ENCODE data around the gene PPM1B. TPM values are rescaled to one million over a fixed set of nuclear protein-coding genes. Genes with fewer than 3 reads are reported as not detected.

PPM1B gene
- total and polyA plus RNA-seq, 2 donors, result 36.3 to 55.4 TPM

- no peaks in the 10 kb centered on the region for H3K27me3 ChIP-seq (ENCODE audit: control insufficient read depth in 2 of 2, insufficient read depth in 1 of 2, low read length in 1 of 2)
- no peaks in the 10 kb centered on the region for H3K36me3 ChIP-seq (ENCODE audit: control insufficient read depth in 2 of 2, insufficient read depth in 2 of 2, low read length in 1 of 2)
- H3K4me1 ChIP-seq (ENCODE audit: control insufficient read depth in 2 of 2, insufficient read depth in 2 of 2, low read length in 2 of 2), result no peaks in the 10 kb centered on the region
- no peak for DNase-seq (ENCODE audit: low read depth in 6 of 9, low spot score in 9 of 9)
- peaks cover 0 to 5% of the 10 kb centered on the region in 2 donors for H3K9me3 ChIP-seq (ENCODE audit: control insufficient read depth in 2 of 2, insufficient read depth in 1 of 2, low read length in 1 of 2)
- WGBS, result 96% methylated on average over 7 of the region's 7 CpGs
- H3K4me3 ChIP-seq (ENCODE audit: low read length in 2 of 2), result no peak overlapping the region
- no peak overlapping the region for H3K27ac ChIP-seq (ENCODE audit: low read depth in 1 of 2, low read length in 1 of 2)
These were observed 99.3 kb downstream of the PPM1B start for GRCh38 chr2:44267796-44268648.

- DNase-seq (ENCODE audit: low read depth in 6 of 9, low spot score in 9 of 9), result no peak
- Histone ChIP-seq H3K27me3 (ENCODE audit: control insufficient read depth in 2 of 2, insufficient read depth in 1 of 2, low read length in 1 of 2) (no peaks in the 10 kb centered on the region), H3K4me1 (ENCODE audit: control insufficient read depth in 2 of 2, insufficient read depth in 2 of 2, low read length in 2 of 2) (no peaks in the 10 kb centered on the region), H3K27ac (ENCODE audit: low read depth in 1 of 2, low read length in 1 of 2) (no peak overlapping the region), H3K4me3 (ENCODE audit: low read length in 2 of 2) (no peak overlapping the region), H3K36me3 (ENCODE audit: control insufficient read depth in 2 of 2, insufficient read depth in 2 of 2, low read length in 1 of 2) (no peaks in the 10 kb centered on the region), H3K9me3 (ENCODE audit: control insufficient read depth in 2 of 2, insufficient read depth in 1 of 2, low read length in 1 of 2) (peaks cover 0 to 5% of the 10 kb centered on the region in 2 donors)
- 96% methylated on average over 1 of the region's 1 CpG for WGBS
These were observed 101.2 kb downstream of the PPM1B start for GRCh38 chr2:44269831-44270230.

- WGBS, result 97% methylated on average over 7 of the region's 7 CpGs
- H3K9me3 ChIP-seq (ENCODE audit: control insufficient read depth in 2 of 2, insufficient read depth in 1 of 2, low read length in 1 of 2), result peaks cover 0 to 5% of the 10 kb centered on the region in 2 donors
These were observed 102.6 kb downstream of the PPM1B start for GRCh38 chr2:44271296-44271695.

GRCh38 chr2:44273076-44273475 lies 104.4 kb downstream of the PPM1B start:
- H3K27ac ChIP-seq (ENCODE audit: low read depth in 1 of 2, low read length in 1 of 2), result no peak overlapping the region
- WGBS, result 85% methylated on average over 3 of the region's 3 CpGs

More at GRCh38 chr2:44271296-44271695, 102.6 kb downstream of the PPM1B start:
- Histone ChIP-seq H3K36me3 (ENCODE audit: control insufficient read depth in 2 of 2, insufficient read depth in 2 of 2, low read length in 1 of 2) (no peaks in the 10 kb centered on the region), H3K27me3 (ENCODE audit: control insufficient read depth in 2 of 2, insufficient read depth in 1 of 2, low read length in 1 of 2) (no peaks in the 10 kb centered on the region), H3K27ac (ENCODE audit: low read depth in 1 of 2, low read length in 1 of 2) (no peak overlapping the region), H3K4me1 (ENCODE audit: control insufficient read depth in 2 of 2, insufficient read depth in 2 of 2, low read length in 2 of 2) (no peaks in the 10 kb centered on the region), H3K4me3 (ENCODE audit: low read length in 2 of 2) (no peak overlapping the region)
- DNase-seq (ENCODE audit: low read depth in 6 of 9, low spot score in 9 of 9), result no peak

GRCh38 chr2:44273596-44273995 lies 104.9 kb downstream of the PPM1B start:
- Histone ChIP-seq H3K27ac (ENCODE audit: low read depth in 1 of 2, low read length in 1 of 2) (no peak overlapping the region), H3K36me3 (ENCODE audit: control insufficient read depth in 2 of 2, insufficient read depth in 2 of 2, low read length in 1 of 2) (no peaks in the 10 kb centered on the region), H3K4me3 (ENCODE audit: low read length in 2 of 2) (no peak overlapping the region), H3K27me3 (ENCODE audit: control insufficient read depth in 2 of 2, insufficient read depth in 1 of 2, low read length in 1 of 2) (no peaks in the 10 kb centered on the region), H3K4me1 (ENCODE audit: control insufficient read depth in 2 of 2, insufficient read depth in 2 of 2, low read length in 2 of 2) (no peaks in the 10 kb centered on the region), H3K9me3 (ENCODE audit: control insufficient read depth in 2 of 2, insufficient read depth in 1 of 2, low read length in 1 of 2) (peaks cover 0 to 5% of the 10 kb centered on the region in 2 donors)
- no peak for DNase-seq (ENCODE audit: low read depth in 6 of 9, low spot score in 9 of 9)
- WGBS, result 89% methylated on average over 2 of the region's 2 CpGs

More at GRCh38 chr2:44273076-44273475, 104.4 kb downstream of the PPM1B start:
- DNase-seq (ENCODE audit: low read depth in 6 of 9, low spot score in 9 of 9), result no peak
- Histone ChIP-seq H3K4me3 (ENCODE audit: low read length in 2 of 2) (no peak overlapping the region), H3K4me1 (ENCODE audit: control insufficient read depth in 2 of 2, insufficient read depth in 2 of 2, low read length in 2 of 2) (no peaks in the 10 kb centered on the region), H3K9me3 (ENCODE audit: control insufficient read depth in 2 of 2, insufficient read depth in 1 of 2, low read length in 1 of 2) (peaks cover 0 to 5% of the 10 kb centered on the region in 2 donors), H3K36me3 (ENCODE audit: control insufficient read depth in 2 of 2, insufficient read depth in 2 of 2, low read length in 1 of 2) (no peaks in the 10 kb centered on the region), H3K27me3 (ENCODE audit: control insufficient read depth in 2 of 2, insufficient read depth in 1 of 2, low read length in 1 of 2) (no peaks in the 10 kb centered on the region)

- H3K9me3 ChIP-seq (ENCODE audit: control insufficient read depth in 2 of 2, insufficient read depth in 1 of 2, low read length in 1 of 2), result no peaks in the 10 kb centered on the region
- H3K36me3 ChIP-seq (ENCODE audit: control insufficient read depth in 2 of 2, insufficient read depth in 2 of 2, low read length in 1 of 2), result no peaks in the 10 kb centered on the region
- no peak overlapping the region for H3K4me3 ChIP-seq (ENCODE audit: low read length in 2 of 2)
- no peak overlapping the region for H3K27ac ChIP-seq (ENCODE audit: low read depth in 1 of 2, low read length in 1 of 2)
- DNase-seq (ENCODE audit: low read depth in 6 of 9, low spot score in 9 of 9), result no peak
- no peaks in the 10 kb centered on the region for H3K4me1 ChIP-seq (ENCODE audit: control insufficient read depth in 2 of 2, insufficient read depth in 2 of 2, low read length in 2 of 2)
- 87% methylated on average over 2 of the region's 2 CpGs for WGBS
- H3K27me3 ChIP-seq (ENCODE audit: control insufficient read depth in 2 of 2, insufficient read depth in 1 of 2, low read length in 1 of 2), result no peaks in the 10 kb centered on the region
These were observed 107.2 kb downstream of the PPM1B start for GRCh38 chr2:44275927-44276303.

GRCh38 chr2:44277541-44277940 lies 108.9 kb downstream of the PPM1B start:
- WGBS, result 88% methylated on average over 1 of the region's 1 CpG
- H3K4me3 ChIP-seq (ENCODE audit: low read length in 2 of 2), result no peak overlapping the region
- no peaks in the 10 kb centered on the region for H3K4me1 ChIP-seq (ENCODE audit: control insufficient read depth in 2 of 2, insufficient read depth in 2 of 2, low read length in 2 of 2)
- no peak overlapping the region for H3K27ac ChIP-seq (ENCODE audit: low read depth in 1 of 2, low read length in 1 of 2)
- no peak for DNase-seq (ENCODE audit: low read depth in 6 of 9, low spot score in 9 of 9)
- H3K9me3 ChIP-seq (ENCODE audit: control insufficient read depth in 2 of 2, insufficient read depth in 1 of 2, low read length in 1 of 2), result no peaks in the 10 kb centered on the region
- no peaks in the 10 kb centered on the region for H3K36me3 ChIP-seq (ENCODE audit: control insufficient read depth in 2 of 2, insufficient read depth in 2 of 2, low read length in 1 of 2)
- no peaks in the 10 kb centered on the region for H3K27me3 ChIP-seq (ENCODE audit: control insufficient read depth in 2 of 2, insufficient read depth in 1 of 2, low read length in 1 of 2)

GRCh38 chr2:44280869-44281268 lies 112.2 kb downstream of the PPM1B start:
- H3K9me3 ChIP-seq (ENCODE audit: control insufficient read depth in 2 of 2, insufficient read depth in 1 of 2, low read length in 1 of 2), result no peaks in the 10 kb centered on the region
- no peaks in the 10 kb centered on the region for H3K36me3 ChIP-seq (ENCODE audit: control insufficient read depth in 2 of 2, insufficient read depth in 2 of 2, low read length in 1 of 2)
- no peak overlapping the region for H3K27ac ChIP-seq (ENCODE audit: low read depth in 1 of 2, low read length in 1 of 2)
- H3K4me3 ChIP-seq (ENCODE audit: low read length in 2 of 2), result no peak overlapping the region
- no peak for DNase-seq (ENCODE audit: low read depth in 6 of 9, low spot score in 9 of 9)
- no peaks in the 10 kb centered on the region for H3K27me3 ChIP-seq (ENCODE audit: control insufficient read depth in 2 of 2, insufficient read depth in 1 of 2, low read length in 1 of 2)
- no peaks in the 10 kb centered on the region for H3K4me1 ChIP-seq (ENCODE audit: control insufficient read depth in 2 of 2, insufficient read depth in 2 of 2, low read length in 2 of 2)
- WGBS, result 89% methylated on average over 1 of the region's 1 CpG
